Stimulated activated naive CD4-positive, alpha-beta T cell (primary cell): ENCODE data around the gene ASCC3.

Source experiments
- DNase-seq, 6 experiments: peaks; one replicate each; lab custom pipeline; 2025; lab: John Stamatoyannopoulos, UW

The ASCC3 gene

GRCh38 chr6:100724696-100725095 lies 156.4 kb downstream of the ASCC3 start:
- no peak for DNase-seq

- DNase-seq: no peak
Measured at GRCh38 chr6:100724222-100724621, 156.9 kb downstream of the ASCC3 start.

- DNase-seq: no peak
Measured at GRCh38 chr6:100721256-100721655, 159.9 kb downstream of the ASCC3 start.

GRCh38 chr6:100719883-100720682 lies 161.0 kb downstream of the ASCC3 start:
- DNase-seq: no peak

- DNase-seq: no peak
Measured at GRCh38 chr6:100712997-100713396, 168.1 kb downstream of the ASCC3 start.

GRCh38 chr6:100706491-100706890 lies 174.6 kb downstream of the ASCC3 start:
- DNase-seq: no peak

- no peak for DNase-seq
Measured at GRCh38 chr6:100704961-100705360, 176.2 kb downstream of the ASCC3 start.

DNA sequence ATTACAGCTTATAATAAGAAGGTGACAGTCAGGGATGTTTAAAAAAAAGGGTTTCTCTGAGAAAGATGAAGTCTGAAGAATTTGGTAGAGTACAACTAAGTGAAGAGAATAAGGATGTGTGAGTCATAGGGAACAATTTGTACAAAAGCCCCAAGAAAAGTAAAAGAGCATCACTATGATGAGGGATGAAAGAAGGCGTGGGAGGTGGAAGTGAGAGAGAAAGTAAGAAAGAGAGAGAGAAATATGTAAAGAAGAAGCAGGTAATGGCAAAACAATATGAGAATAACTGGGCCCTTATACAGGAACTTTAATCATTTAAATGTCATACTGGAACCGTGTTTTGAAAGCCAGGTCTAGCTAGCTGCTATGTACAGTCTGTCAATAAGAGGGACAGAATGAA lies 179.4 kb downstream of the ASCC3 start:
- DNase-seq: no peak

- no peak for DNase-seq
Measured at GRCh38 chr6:100700009-100700408, 181.1 kb downstream of the ASCC3 start.

DNA sequence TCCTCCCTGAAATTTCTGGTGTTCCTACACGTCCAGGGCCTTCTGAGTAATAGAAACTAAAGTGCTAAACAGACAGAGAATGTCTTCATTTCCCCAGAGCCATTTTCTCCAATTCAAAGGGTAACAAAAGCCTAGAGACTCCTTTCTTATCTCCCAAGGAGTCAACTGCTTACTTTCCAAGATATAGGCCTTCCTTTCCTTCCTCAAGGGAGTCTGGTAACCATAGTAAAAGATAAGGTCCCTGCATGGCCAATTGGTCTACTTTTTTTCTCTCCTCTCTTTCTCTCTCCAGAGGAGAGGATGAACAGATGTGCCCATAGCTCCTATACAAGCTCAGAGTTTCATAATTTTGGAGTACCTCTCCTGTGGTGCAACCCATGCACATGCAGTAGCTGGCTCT lies 185.7 kb downstream of the ASCC3 start:
- no peak for DNase-seq

DNA sequence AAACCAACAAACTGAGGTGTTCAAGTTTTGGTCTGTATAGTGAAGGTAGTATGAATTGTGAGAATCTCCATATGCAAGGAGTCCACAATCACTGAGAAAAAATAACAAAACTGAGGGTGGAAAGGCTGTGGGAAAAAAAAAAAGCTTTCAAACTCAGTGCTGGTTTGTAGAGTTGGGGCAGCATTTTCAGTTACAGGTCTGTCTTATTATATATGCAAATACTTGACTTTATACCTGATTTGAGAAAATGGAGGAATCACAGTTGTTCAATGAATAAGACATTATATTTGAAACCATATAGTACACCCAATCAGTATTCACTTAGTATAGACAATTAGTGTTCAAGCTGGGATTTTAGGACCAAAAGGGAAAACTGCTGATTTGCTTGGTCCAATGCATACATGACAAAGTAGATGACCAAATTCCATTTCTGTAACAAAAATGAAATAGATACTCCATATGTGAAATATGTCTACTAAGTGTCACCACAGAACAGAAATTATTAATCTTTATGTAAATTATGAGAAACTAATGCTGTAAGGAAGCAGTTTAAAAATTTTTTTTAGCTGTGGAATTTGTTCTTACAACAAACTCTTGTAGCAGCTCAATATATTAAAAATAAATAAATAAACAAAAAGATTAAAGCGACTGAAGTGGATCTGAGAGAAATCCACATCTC lies 187.7 kb downstream of the ASCC3 start:
- no peak for DNase-seq

DNA sequence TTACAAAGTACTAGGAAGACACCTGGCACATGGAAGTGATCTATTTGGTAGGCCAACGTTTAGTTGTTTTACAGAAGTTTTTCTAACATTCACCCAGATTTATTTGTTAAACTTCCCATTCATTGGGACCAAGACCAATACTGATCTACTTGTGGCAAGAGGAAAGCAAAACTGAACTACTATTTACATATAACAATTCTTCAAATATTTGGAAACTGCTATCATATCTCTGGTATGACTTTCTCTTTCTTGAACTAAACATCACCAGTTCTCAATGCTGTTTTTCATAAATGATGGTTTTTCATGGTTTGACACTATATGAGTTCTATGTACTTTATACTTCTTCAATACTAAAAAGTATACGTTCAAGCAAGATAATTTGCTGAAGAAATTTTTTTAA lies 189.2 kb downstream of the ASCC3 start:
- DNase-seq: no peak

DNA sequence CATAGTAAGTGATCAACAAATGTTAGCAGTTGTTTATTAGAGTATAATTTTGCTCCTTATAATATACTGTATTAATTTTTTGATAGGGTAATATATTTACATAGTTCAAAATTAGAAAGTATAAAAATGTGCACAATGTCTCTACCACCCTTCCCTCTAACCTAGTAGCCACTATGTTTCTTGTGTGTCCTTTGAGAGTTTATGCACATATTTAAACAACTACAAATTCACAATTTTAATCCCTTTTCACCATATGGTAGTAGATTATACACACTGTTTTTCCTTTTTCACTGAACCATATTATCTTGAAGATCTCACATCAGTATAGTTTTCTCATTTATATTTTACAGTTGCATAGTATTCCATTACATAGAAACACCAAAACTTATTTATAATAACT lies 194.9 kb downstream of the ASCC3 start:
- DNase-seq: no peak

- DNase-seq: no peak
Measured at GRCh38 chr6:100685747-100686146, 195.4 kb downstream of the ASCC3 start.

- DNase-seq: no peak
Measured at GRCh38 chr6:100680163-100680562, 201.0 kb downstream of the ASCC3 start.

- no peak for DNase-seq
Measured at GRCh38 chr6:100678027-100678426, 203.1 kb downstream of the ASCC3 start.

GRCh38 chr6:100677240-100677639 lies 203.9 kb downstream of the ASCC3 start:
- no peak for DNase-seq

- no peak for DNase-seq
Measured at GRCh38 chr6:100673641-100674040, 207.5 kb downstream of the ASCC3 start.

DNA sequence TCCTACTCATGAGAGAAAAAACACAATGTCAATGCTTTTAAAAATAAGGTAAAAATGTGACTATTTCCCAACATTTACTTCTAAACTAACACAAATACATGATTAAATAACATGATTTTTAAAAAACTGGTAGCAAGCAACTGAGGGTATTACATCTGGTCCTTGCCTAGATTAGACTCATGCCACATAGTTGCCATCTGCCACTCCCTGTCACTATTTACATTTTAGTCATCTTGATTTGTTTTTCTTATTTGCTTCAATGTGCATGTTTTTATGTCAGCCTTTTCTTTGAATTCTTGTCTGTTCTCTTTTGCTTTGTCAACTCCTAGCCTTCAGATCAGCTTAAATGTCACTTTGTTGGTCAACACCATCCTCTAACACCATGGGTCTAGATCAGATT lies 209.4 kb downstream of the ASCC3 start:
- no peak for DNase-seq

GRCh38 chr6:100670056-100670455 lies 211.1 kb downstream of the ASCC3 start:
- DNase-seq: no peak

- DNase-seq: no peak
Measured at GRCh38 chr6:100665041-100665380, 216.1 kb downstream of the ASCC3 start.

- peak in 2 of 6 experiments; percentile 4 to 16 for DNase-seq
Measured at GRCh38 chr6:100664274-100665040, 216.7 kb downstream of the ASCC3 start.
